ENCODE results near the gene FAF1.

GRCh38 chr1:50739125-50739524, 220.9 kb downstream of the FAF1 start:
- TF ChIP-seq, protein P1, sequence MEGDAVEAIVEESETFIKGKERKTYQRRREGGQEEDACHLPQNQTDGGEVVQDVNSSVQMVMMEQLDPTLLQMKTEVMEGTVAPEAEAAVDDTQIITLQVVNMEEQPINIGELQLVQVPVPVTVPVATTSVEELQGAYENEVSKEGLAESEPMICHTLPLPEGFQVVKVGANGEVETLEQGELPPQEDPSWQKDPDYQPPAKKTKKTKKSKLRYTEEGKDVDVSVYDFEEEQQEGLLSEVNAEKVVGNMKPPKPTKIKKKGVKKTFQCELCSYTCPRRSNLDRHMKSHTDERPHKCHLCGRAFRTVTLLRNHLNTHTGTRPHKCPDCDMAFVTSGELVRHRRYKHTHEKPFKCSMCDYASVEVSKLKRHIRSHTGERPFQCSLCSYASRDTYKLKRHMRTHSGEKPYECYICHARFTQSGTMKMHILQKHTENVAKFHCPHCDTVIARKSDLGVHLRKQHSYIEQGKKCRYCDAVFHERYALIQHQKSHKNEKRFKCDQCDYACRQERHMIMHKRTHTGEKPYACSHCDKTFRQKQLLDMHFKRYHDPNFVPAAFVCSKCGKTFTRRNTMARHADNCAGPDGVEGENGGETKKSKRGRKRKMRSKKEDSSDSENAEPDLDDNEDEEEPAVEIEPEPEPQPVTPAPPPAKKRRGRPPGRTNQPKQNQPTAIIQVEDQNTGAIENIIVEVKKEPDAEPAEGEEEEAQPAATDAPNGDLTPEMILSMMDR (IDR thresholded peaks at IDR 0.05): no peak
- no peak for TF ChIP-seq POLR2A (IDR thresholded peaks at IDR 0.05)
